Esophagus squamous epithelium (tissue), 5 donors: Measurements from ENCODE around the gene KCNMB1. TPM values are rescaled to one million over a fixed set of nuclear protein-coding genes. Genes with fewer than 3 reads are reported as not detected.
A peak's percentile ranks its signal among the peaks of the same experiment; 100 is the strongest.

Experiments used
- DNase-seq: peaks from one replicate; lab custom pipeline; 2025; lab: John Stamatoyannopoulos, UW
- H3K27ac ChIP-seq, 4 donors: fragments of 200-600 bp; sonication (generic); one replicate each; pipeline ENCODE4 v1.5.1; 2016 to 2019; ENCODE audit warnings: mild to moderate bottlenecking in 1 of 4
- H3K27me3 ChIP-seq, 4 donors: fragments of 200-600 bp; sonication (generic); 1 replicate in 3 of 4; 2 replicates in 1 of 4; pipeline versions ENCODE4 v1.5.1 to v1.6.0; 2017 to 2021; ENCODE audit warnings: antibody characterized with exemption in 1 of 4
- H3K36me3 ChIP-seq, 3 donors: fragments of 200-600 bp; sonication (generic); one replicate each; pipeline ENCODE4 v1.5.1; 2016 to 2019
- H3K4me1 ChIP-seq, 3 donors: fragments of 200-600 bp; sonication (generic); one replicate each; pipeline ENCODE4 v1.5.1; 2017 to 2019
- H3K4me3 ChIP-seq, 4 donors: fragments of 200-600 bp; sonication (generic); 1 replicate in 3 of 4; 2 replicates in 1 of 4; pipeline ENCODE4 v1.5.1; 2016 to 2019; ENCODE audit warnings: mild to moderate bottlenecking in 2 of 4, moderate library complexity in 1 of 4
- H3K9me3 ChIP-seq, 3 donors: fragments of 200-600 bp; sonication (generic); one replicate each; pipeline ENCODE4 v1.5.1; 2016 to 2019
- CTCF ChIP-seq, 6 experiments: fragments of 450-650 bp in 4 of 6; fragments of 200-600 bp in 2 of 6; sonication (generic) in 2 of 6; IDR thresholded peaks; one replicate each; pipeline ENCODE4 v1.5.1; 2016 to 2019; ENCODE audit warnings: antibody characterized with exemption in 6 of 6, mild to moderate bottlenecking in 4 of 6, moderate library complexity in 4 of 6
- POLR2A ChIP-seq, 4 donors: fragments of 450-650 bp; IDR thresholded peaks; one replicate each; pipeline ENCODE4 v1.6.1; 2017; ENCODE audit warnings: antibody characterized with exemption in 4 of 4, mild to moderate bottlenecking in 4 of 4, moderate library complexity in 3 of 4
- WGBS, 2 donors: methylation state at CpG; one replicate each; pipeline ENCODE4 v1.1.5; 2018; 5-methylcytosine and 5-hydroxymethylcytosine counted together
- intact Hi-C: fragments of 100-400 bp; cut with DNase I; formaldehyde crosslinking; loops from one replicate; pipeline ENCODE4 v1.15.0; 2022
- total RNA-seq, 4 donors: library from RNA; depleted of rRNA; stranded (reverse); fragments of >200 nt; gene quantifications; one replicate each; pipeline ENCODE4 v1.1.0, GENCODE V29; 2016
- donor health status: DM: yes; HTN: yes; CAD: no.

Gene KCNMB1
- total RNA-seq, 4 donors from 2014 or later: 0.38 to 9.3 (median 2.4) TPM

DNA sequence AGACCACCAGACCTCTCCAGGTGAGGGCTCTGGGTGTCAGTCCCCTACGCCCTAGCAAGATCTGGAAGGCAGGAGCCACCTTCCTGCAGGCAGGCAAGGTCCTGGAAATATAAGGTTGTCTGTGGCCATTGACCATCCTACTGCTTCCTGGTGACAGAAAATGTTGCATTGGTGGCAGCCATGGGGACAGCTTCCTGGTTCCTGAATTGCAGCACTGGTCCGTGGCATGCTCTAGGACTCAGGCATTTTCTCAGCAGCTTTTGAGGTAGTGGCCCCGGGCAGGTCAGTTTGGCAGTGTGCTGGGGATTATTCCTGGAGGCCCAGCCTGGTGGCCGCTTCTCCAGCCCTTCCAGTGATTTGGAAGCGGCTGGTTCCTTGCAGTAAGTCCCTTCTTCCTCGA is 36.6 kb upstream of the KCNMB1 start:
- 71 to 78% methylated on average over 1 to 5 of the region's 6 CpGs for WGBS, 2 donors
- no peaks in the 10 kb centered on the region for H3K36me3 ChIP-seq
- peaks cover 0 to 14% (median 0%) of the 10 kb centered on the region in 3 donors for H3K4me1 ChIP-seq
- DNase-seq: no peak
- intact Hi-C loops: loop anchor here (10.0 kb wide), 1 partner anchor 321 kb away; the partner anchor contains the start of gene FOXI1
- no peaks in the 10 kb centered on the region for H3K9me3 ChIP-seq
- H3K4me3 ChIP-seq: no peak overlapping the region
- no peak for TF ChIP-seq CTCF (IDR thresholded peaks at IDR 0.05)
- no peak for TF ChIP-seq POLR2A (IDR thresholded peaks at IDR 0.05)
- H3K27me3 ChIP-seq: peaks cover 0 to 28% (median 0%) of the 10 kb centered on the region in 4 donors
- no peak overlapping the region for H3K27ac ChIP-seq

DNA sequence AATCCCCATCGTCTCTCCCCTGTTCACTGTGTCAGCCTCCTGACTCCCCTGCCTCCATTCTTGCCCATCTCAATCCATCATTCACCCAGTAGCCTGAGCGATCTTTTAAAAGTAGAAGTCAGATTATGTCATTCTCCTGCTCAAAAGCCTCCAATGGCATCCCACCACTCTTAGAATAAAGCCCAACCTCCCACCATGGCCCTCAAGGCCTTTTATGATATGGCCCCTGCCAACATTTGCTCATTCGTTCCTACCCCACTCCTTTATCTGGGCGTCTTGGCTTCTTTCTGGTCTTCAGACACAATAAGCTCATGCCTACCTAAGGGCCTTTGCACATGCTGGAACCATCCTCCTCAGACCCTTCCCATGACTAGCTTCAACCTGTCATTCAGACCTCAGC is 35.5 kb upstream of the KCNMB1 start:
- 81 to 87% methylated on average over 4 of the region's 4 CpGs for WGBS, 2 donors
- H3K27ac ChIP-seq: no peak overlapping the region
- no peaks in the 10 kb centered on the region for H3K9me3 ChIP-seq
- H3K27me3 ChIP-seq: peaks cover 0 to 17% (median 0%) of the 10 kb centered on the region in 4 donors
- TF ChIP-seq POLR2A (IDR thresholded peaks at IDR 0.05): no peak
- TF ChIP-seq CTCF (IDR thresholded peaks at IDR 0.05): no peak
- intact Hi-C loops: loop anchor here (5.0 to 10.0 kb wide), 2 partner anchors 197 to 320 kb away; partner anchors contain the start of gene FOXI1
- H3K4me1 ChIP-seq: peaks cover 0 to 17% (median 0%) of the 10 kb centered on the region in 3 donors
- no peak for DNase-seq
- H3K4me3 ChIP-seq: no peak overlapping the region
- no peaks in the 10 kb centered on the region for H3K36me3 ChIP-seq

- WGBS, 2 donors: 65 to 76% methylated on average over 7 of the region's 7 CpGs
- Histone ChIP-seq H3K9me3 (no peaks in the 10 kb centered on the region), H3K4me1 (peaks cover 0 to 17% (median 0%) of the 10 kb centered on the region in 3 donors), H3K27ac (no peak overlapping the region), H3K36me3 (no peaks in the 10 kb centered on the region), H3K4me3 (no peak overlapping the region), H3K27me3 (peaks cover 0 to 14% (median 0%) of the 10 kb centered on the region in 4 donors)
- intact Hi-C loops: loop anchor here (5.0 to 10.0 kb wide), 2 partner anchors 196 to 319 kb away; partner anchors contain the start of gene FOXI1
- no peak for DNase-seq
- TF ChIP-seq CTCF (IDR thresholded peaks at IDR 0.05) (no peak), POLR2A (IDR thresholded peaks at IDR 0.05) (no peak)
These were observed 34.5 kb upstream of the KCNMB1 start for GRCh38 chr5:170423692-170424091.

DNA sequence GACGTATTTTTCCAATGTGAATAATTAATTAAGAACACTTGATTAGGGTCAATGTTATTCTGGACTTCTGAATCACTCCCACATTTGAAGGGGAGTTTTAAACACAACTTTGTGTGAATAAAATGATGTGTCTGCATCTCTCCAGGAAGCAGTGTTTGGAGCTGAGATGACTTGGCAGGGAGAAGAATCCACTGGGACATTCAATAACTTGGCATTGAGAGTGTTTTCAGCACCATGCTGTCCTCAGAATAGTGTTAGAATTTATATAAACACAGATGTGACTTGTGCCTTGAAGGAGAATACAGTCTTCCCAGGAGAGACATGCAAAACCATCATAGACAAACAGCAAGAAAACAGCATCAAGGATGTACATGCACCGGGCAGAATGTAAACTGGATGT is 32.7 kb upstream of the KCNMB1 start:
- 44 to 56% methylated on average over 2 of the region's 2 CpGs for WGBS, 2 donors
- H3K4me3 ChIP-seq: no peak overlapping the region
- no peaks in the 10 kb centered on the region for H3K36me3 ChIP-seq
- DNase-seq: no peak
- H3K9me3 ChIP-seq: no peaks in the 10 kb centered on the region
- H3K27ac ChIP-seq: no peak overlapping the region
- peaks cover 0 to 4% (median 0%) of the 10 kb centered on the region in 4 donors for H3K27me3 ChIP-seq
- intact Hi-C loops: loop anchor here (5.0 to 10.0 kb wide), 2 partner anchors 195 to 317 kb away; partner anchors contain the start of gene FOXI1
- no peak for TF ChIP-seq POLR2A (IDR thresholded peaks at IDR 0.05)
- peaks cover 0 to 13% (median 0%) of the 10 kb centered on the region in 3 donors for H3K4me1 ChIP-seq

DNA sequence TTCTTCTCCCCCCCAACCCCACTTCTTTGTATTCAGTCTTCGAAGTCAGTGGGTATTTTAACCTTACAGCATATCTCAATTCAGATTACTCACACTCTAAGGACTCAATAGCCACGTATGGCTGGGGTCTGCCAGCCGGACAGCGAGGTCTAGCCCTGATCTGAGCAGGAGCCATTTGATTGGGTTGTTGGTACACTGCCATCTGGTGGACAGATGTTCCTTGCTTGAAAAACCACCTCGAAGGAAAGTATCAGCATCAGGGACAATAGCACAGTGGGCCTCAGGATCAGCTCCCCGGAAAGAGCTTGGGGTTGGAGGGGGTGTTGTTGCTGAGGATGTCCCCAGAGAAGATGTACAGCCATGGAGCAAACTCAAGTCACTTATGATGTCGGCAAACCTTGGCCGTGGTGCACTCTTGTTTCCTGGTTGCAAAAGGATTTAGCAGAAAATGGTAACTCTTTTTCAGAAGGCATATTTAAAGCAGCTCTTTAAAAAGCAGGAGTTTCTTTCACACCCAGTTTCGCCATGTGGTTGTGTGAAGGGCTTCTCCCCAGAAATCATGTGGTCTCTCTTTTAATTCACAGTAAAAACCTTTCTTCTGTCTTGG is 31.7 kb upstream of the KCNMB1 start:
- TF ChIP-seq CTCF (IDR thresholded peaks at IDR 0.05) (peak; percentile 61 to 81 (median 72)), POLR2A (IDR thresholded peaks at IDR 0.05) (no peak)
- intact Hi-C loops: loop anchor here (5.0 to 10.0 kb wide), 2 partner anchors 194 to 316 kb away; partner anchors contain the start of gene FOXI1
- Histone ChIP-seq H3K4me1 (peaks cover 0 to 13% (median 0%) of the 10 kb centered on the region in 3 donors), H3K4me3 (no peak overlapping the region), H3K27me3 (peaks cover 0 to 4% (median 0%) of the 10 kb centered on the region in 4 donors), H3K9me3 (no peaks in the 10 kb centered on the region), H3K36me3 (no peaks in the 10 kb centered on the region), H3K27ac (no peak overlapping the region)
- DNase-seq: no peak
- WGBS, 2 donors: 20 to 25% methylated on average over 9 of the region's 9 CpGs
